Measurements from ENCODE around the gene GUCY1B1. TPM values are rescaled to one million over a fixed set of nuclear protein-coding genes. Genes with fewer than 3 reads are reported as not detected.
"Not testable (repeated sequence)": the region's sequence is repeated elsewhere in the genome, so short reads cannot be mapped to it uniquely, and the experiment has no call there.

Gene GUCY1B1
- total RNA-seq, 2 experiments from 2014 or later = 0.24 to 0.36 TPM

- Mint-ChIP-seq H3K9me3 (no peaks in the 10 kb centered on the region), H3K27ac (no peak overlapping the region), H3K4me3 (no peak overlapping the region), H3K4me1 (ENCODE audit: low read depth) (peaks cover 4% of the 10 kb centered on the region), H3K27me3 (no peaks in the 10 kb centered on the region), H3K36me3 (no peaks in the 10 kb centered on the region)
- intact Hi-C loops (cut with micrococcal nuclease) = loop anchor here (5.0 kb wide), 1 partner anchor 807 kb away; no protein-coding TSS in a partner anchor
- POLR2A ChIA-PET = no interaction called here
- CTCF ChIA-PET = no interaction called here
- no peak for DNase-seq
Measured at GRCh38 chr4:155789391-155789790, 30.6 kb downstream of the GUCY1B1 start.

GRCh38 chr4:155789982-155790381, 31.2 kb downstream of the GUCY1B1 start:
- ChIA-PET POLR2A (no interaction called here), CTCF (no interaction called here)
- H3K36me3 Mint-ChIP-seq = no peaks in the 10 kb centered on the region
- peaks cover 4% of the 10 kb centered on the region for H3K4me1 Mint-ChIP-seq (ENCODE audit: low read depth)
- intact Hi-C loops (cut with micrococcal nuclease) = loop anchor here (5.0 kb wide), 1 partner anchor 808 kb away; no protein-coding TSS in a partner anchor
- H3K9me3 Mint-ChIP-seq = no peaks in the 10 kb centered on the region
- H3K27ac Mint-ChIP-seq = no peak overlapping the region
- no peak for DNase-seq
- H3K4me3 Mint-ChIP-seq = no peak overlapping the region
- H3K27me3 Mint-ChIP-seq = no peaks in the 10 kb centered on the region

- POLR2A ChIA-PET = no interaction called here
- DNase-seq = no peak
- Mint-ChIP-seq H3K9me3 (no peaks in the 10 kb centered on the region), H3K36me3 (no peaks in the 10 kb centered on the region), H3K4me1 (ENCODE audit: low read depth) (no peaks in the 10 kb centered on the region), H3K27me3 (no peaks in the 10 kb centered on the region), H3K27ac (no peak overlapping the region), H3K4me3 (no peak overlapping the region)
- intact Hi-C loops (cut with micrococcal nuclease) = no loop called here
- CTCF ChIA-PET = interaction anchor here (0.6 kb wide), 1 partner anchor 135 kb away, joined by 4 read pairs; no protein-coding TSS in a partner anchor
Measured at GRCh38 chr4:155794589-155795236, 35.9 kb downstream of the GUCY1B1 start.

- Mint-ChIP-seq H3K27ac (no peak overlapping the region), H3K4me1 (ENCODE audit: low read depth) (no peaks in the 10 kb centered on the region), H3K36me3 (no peaks in the 10 kb centered on the region), H3K27me3 (no peaks in the 10 kb centered on the region), H3K9me3 (no peaks in the 10 kb centered on the region), H3K4me3 (no peak overlapping the region)
- POLR2A ChIA-PET = no interaction called here
- DNase-seq = no peak
- intact Hi-C loops (cut with micrococcal nuclease) = no loop called here
- CTCF ChIA-PET = interaction anchor here (1.4 kb wide), 1 partner anchor 10 kb away, joined by 3 read pairs; no protein-coding TSS in a partner anchor
Measured at GRCh38 chr4:155795991-155796390, 37.2 kb downstream of the GUCY1B1 start.

GRCh38 chr4:155797581-155797980, 38.8 kb downstream of the GUCY1B1 start:
- DNase-seq; POLR2A ChIA-PET; H3K9me3 Mint-ChIP-seq; H3K27me3 Mint-ChIP-seq; H3K36me3 Mint-ChIP-seq; intact Hi-C loops (cut with micrococcal nuclease); H3K27ac Mint-ChIP-seq; H3K4me1 Mint-ChIP-seq (ENCODE audit: low read depth); H3K4me3 Mint-ChIP-seq: not testable (repeated sequence)
- CTCF ChIA-PET = interaction anchor here (1.9 kb wide), 1 partner anchor 10 kb away, joined by 8 read pairs; no protein-coding TSS in a partner anchor

- CTCF ChIA-PET = no interaction called here
- no peaks in the 10 kb centered on the region for H3K36me3 Mint-ChIP-seq
- H3K27me3 Mint-ChIP-seq = no peaks in the 10 kb centered on the region
- POLR2A ChIA-PET = no interaction called here
- no peaks in the 10 kb centered on the region for H3K4me1 Mint-ChIP-seq (ENCODE audit: low read depth)
- no peak overlapping the region for H3K27ac Mint-ChIP-seq
- H3K9me3 Mint-ChIP-seq = no peaks in the 10 kb centered on the region
- no peak overlapping the region for H3K4me3 Mint-ChIP-seq
- intact Hi-C loops (cut with micrococcal nuclease) = no loop called here
- no peak for DNase-seq
Measured at GRCh38 chr4:155799116-155799793, 40.4 kb downstream of the GUCY1B1 start.

GRCh38 chr4:155799794-155800123, 40.9 kb downstream of the GUCY1B1 start:
- DNase-seq = no peak
- POLR2A ChIA-PET = no interaction called here
- CTCF ChIA-PET = no interaction called here
- Mint-ChIP-seq H3K4me1 (ENCODE audit: low read depth) (no peaks in the 10 kb centered on the region), H3K27ac (no peak overlapping the region), H3K36me3 (no peaks in the 10 kb centered on the region), H3K4me3 (no peak overlapping the region), H3K9me3 (no peaks in the 10 kb centered on the region), H3K27me3 (no peaks in the 10 kb centered on the region)
- intact Hi-C loops (cut with micrococcal nuclease) = no loop called here

GRCh38 chr4:155800685-155801343, 42.0 kb downstream of the GUCY1B1 start:
- Mint-ChIP-seq H3K9me3 (no peaks in the 10 kb centered on the region), H3K36me3 (no peaks in the 10 kb centered on the region), H3K4me3 (no peak overlapping the region), H3K4me1 (ENCODE audit: low read depth) (no peaks in the 10 kb centered on the region), H3K27ac (no peak overlapping the region), H3K27me3 (no peaks in the 10 kb centered on the region)
- DNase-seq = no peak
- ChIA-PET CTCF (interaction anchor here (1.6 kb wide), 1 partner anchor 9 kb away, joined by 4 read pairs; no protein-coding TSS in a partner anchor), POLR2A (no interaction called here)
- intact Hi-C loops (cut with micrococcal nuclease) = no loop called here

- Mint-ChIP-seq H3K4me1 (ENCODE audit: low read depth) (no peaks in the 10 kb centered on the region), H3K4me3 (no peak overlapping the region), H3K36me3 (no peaks in the 10 kb centered on the region), H3K9me3 (no peaks in the 10 kb centered on the region), H3K27me3 (no peaks in the 10 kb centered on the region), H3K27ac (no peak overlapping the region)
- no peak for DNase-seq
- ChIA-PET CTCF (interaction anchor here (1.6 kb wide), 1 partner anchor 8 kb away, joined by 4 read pairs; no protein-coding TSS in a partner anchor), POLR2A (no interaction called here)
- intact Hi-C loops (cut with micrococcal nuclease) = no loop called here
Measured at GRCh38 chr4:155802190-155802959, 43.6 kb downstream of the GUCY1B1 start.

GRCh38 chr4:155805016-155805415, 46.2 kb downstream of the GUCY1B1 start:
- no peaks in the 10 kb centered on the region for H3K4me1 Mint-ChIP-seq (ENCODE audit: low read depth)
- H3K36me3 Mint-ChIP-seq = no peaks in the 10 kb centered on the region
- CTCF ChIA-PET = no interaction called here
- POLR2A ChIA-PET = no interaction called here
- H3K9me3 Mint-ChIP-seq = no peaks in the 10 kb centered on the region
- no peak overlapping the region for H3K27ac Mint-ChIP-seq
- H3K27me3 Mint-ChIP-seq = no peaks in the 10 kb centered on the region
- no peak overlapping the region for H3K4me3 Mint-ChIP-seq
- DNase-seq = no peak
- intact Hi-C loops (cut with micrococcal nuclease) = no loop called here

GRCh38 chr4:155807021-155807420, 48.2 kb downstream of the GUCY1B1 start:
- DNase-seq = no peak
- no peaks in the 10 kb centered on the region for H3K27me3 Mint-ChIP-seq
- H3K4me1 Mint-ChIP-seq (ENCODE audit: low read depth) = no peaks in the 10 kb centered on the region
- no peak overlapping the region for H3K27ac Mint-ChIP-seq
- no peaks in the 10 kb centered on the region for H3K9me3 Mint-ChIP-seq
- H3K4me3 Mint-ChIP-seq = no peak overlapping the region
- no peaks in the 10 kb centered on the region for H3K36me3 Mint-ChIP-seq
- ChIA-PET CTCF (interaction anchor here (1.1 to 2.5 kb wide), 2 partner anchors 11 to 146 kb away, joined by 3 to 8 read pairs; partner anchors contain the start of gene CTSO), POLR2A (no interaction called here)
- intact Hi-C loops (cut with micrococcal nuclease) = no loop called here

GRCh38 chr4:155809835-155810234, 51.0 kb downstream of the GUCY1B1 start:
- ChIA-PET CTCF (interaction anchor here (0.7 to 2.4 kb wide), 4 partner anchors 9 to 1325 kb away, joined by 3 to 32 read pairs (median 4); partner anchors contain the start of gene CTSO), POLR2A (no interaction called here)
- H3K27ac Mint-ChIP-seq = no peak overlapping the region

More at GRCh38 chr4:155809835-155810234, 51.0 kb downstream of the GUCY1B1 start:
- H3K27me3 Mint-ChIP-seq = peaks cover 3% of the 10 kb centered on the region
- H3K4me3 Mint-ChIP-seq = no peak overlapping the region
- H3K4me1 Mint-ChIP-seq (ENCODE audit: low read depth) = no peaks in the 10 kb centered on the region
- DNase-seq = no peak
- no peaks in the 10 kb centered on the region for H3K36me3 Mint-ChIP-seq
- intact Hi-C loops (cut with micrococcal nuclease) = loop anchor here (1.0 kb wide), 1 partner anchor 143 kb away; the partner anchor contains the start of gene CTSO
- no peaks in the 10 kb centered on the region for H3K9me3 Mint-ChIP-seq

Measured in activated CD4-positive, alpha-beta memory T cell treated with anti-CD3 and anti-CD28 coated beads for 36 hours (primary cell).